Measurements from ENCODE around the gene ATXN1.

GRCh38 chr6:16760516-16761470 is at the start of gene ATXN1:
- TF ChIP-seq CTCF (tag by site-specific recombination; IDR thresholded peaks at IDR 0.05) (no peak), ZNF148 (tag by site-specific recombination; IDR thresholded peaks at IDR 0.05; ENCODE audit: borderline replicate concordance) (no peak), ZNF114 (tag by site-specific recombination; IDR thresholded peaks at IDR 0.05) (no peak), ZNF768 (tag by site-specific recombination; IDR thresholded peaks at IDR 0.05) (no peak), MEIS1 (CRISPR knock-in tag; IDR thresholded peaks at IDR 0.05; ENCODE audit: borderline replicate concordance) (no peak), ZNF776 (tag by site-specific recombination; IDR thresholded peaks at IDR 0.05; ENCODE audit: borderline replicate concordance) (no peak), PRDM4 (tag by site-specific recombination; IDR thresholded peaks at IDR 0.05) (no peak), ZNF335 (tag by site-specific recombination; conservative IDR thresholded peaks at IDR 0.05) (no peak; the same call in none of the 2 replicates), ZNF266 (tag by site-specific recombination; IDR thresholded peaks at IDR 0.05; ENCODE audit: low read depth) (no peak), ZNF175 (tag by site-specific recombination; IDR thresholded peaks at IDR 0.05) (no peak), ZNF184 (tag by site-specific recombination; IDR thresholded peaks at IDR 0.05) (no peak)
